WTC11 (cell line): ENCODE measurements around the gene SH3RF2. TPM values are rescaled to one million over a fixed set of nuclear protein-coding genes. Genes with fewer than 3 reads are reported as not detected.

ENCODE experiments used
- ATAC-seq: fragments of 200-7000 bp; cut with Tn5 transposase; 2 replicates; pipeline ENCODE4 v1.10.0; 2021; ENCODE audit warnings: mild to moderate bottlenecking, moderate library complexity
- CTCF ChIA-PET: fragments of 300-600 bp; sonication (Branson Sonifier 250); formaldehyde crosslinking; loops from one replicate; lab custom pipeline; 2021; ENCODE audit warnings: antibody characterized with exemption; lab: Charles Lee
- POLR2A ChIA-PET: fragments of 350-600 bp; sonication (Branson Sonifier 250); formaldehyde crosslinking; loops from one replicate; lab custom pipeline; 2021; ENCODE audit warnings: antibody characterized with exemption; lab: Charles Lee
- DNase-seq: peaks from one replicate; pipeline ENCODE4 v3.0.0; 2021; ENCODE audit warnings: low spot score
- H3K27ac Mint-ChIP-seq: 2 replicates; pipeline ENCODE4 v1.8.0; 2021; ENCODE audit warnings: mixed read lengths
- H3K27me3 Mint-ChIP-seq: 2 replicates; pipeline ENCODE4 v1.8.0; 2021; ENCODE audit warnings: low read depth, mild to moderate bottlenecking, moderate library complexity, mixed read lengths
- H3K36me3 Mint-ChIP-seq: 2 replicates; pipeline ENCODE4 v1.8.0; 2021; ENCODE audit warnings: mixed read lengths
- H3K4me1 Mint-ChIP-seq: 2 replicates; pipeline ENCODE4 v1.8.0; 2022; ENCODE audit warnings: mixed read lengths
- H3K4me3 Mint-ChIP-seq: 2 replicates; pipeline ENCODE4 v1.8.0; 2021; ENCODE audit warnings: mild to moderate bottlenecking, moderate library complexity, mixed read lengths
- H3K9me3 Mint-ChIP-seq: 2 replicates; pipeline ENCODE4 v1.8.0; 2021; ENCODE audit warnings: mixed read lengths
- ARID4B ChIP-seq: sonication (generic); formaldehyde crosslinking; IDR thresholded peaks from 2 replicates; pipeline ENCODE4 v1.8.0; 2023; ENCODE audit warnings: missing genetic modification reagents, mild to moderate bottlenecking, borderline replicate concordance
- ATF3 ChIP-seq: sonication (generic); formaldehyde crosslinking; conservative IDR thresholded peaks from 2 replicates; pipeline ENCODE4 v1.8.1; 2022; ENCODE audit warnings: mild to moderate bottlenecking, missing genetic modification reagents
- CREM ChIP-seq: sonication (generic); formaldehyde crosslinking; IDR thresholded peaks from 2 replicates; pipeline ENCODE4 v1.8.1; 2022; ENCODE audit warnings: mild to moderate bottlenecking, missing genetic modification reagents, moderate library complexity
- E2F4 ChIP-seq: sonication (generic); formaldehyde crosslinking; IDR thresholded peaks from 2 replicates; pipeline ENCODE4 v1.8.1; 2022; ENCODE audit warnings: low read depth, mild to moderate bottlenecking, moderate library complexity, missing genetic modification reagents, borderline replicate concordance
- GABPB1 ChIP-seq: sonication (generic); formaldehyde crosslinking; IDR thresholded peaks from 2 replicates; pipeline ENCODE4 v1.8.1; 2023; ENCODE audit warnings: mild to moderate bottlenecking, missing genetic modification reagents
- GRHL2 ChIP-seq: fragments of 250-450 bp; sonication (Bioruptor Pico); IDR thresholded peaks from 2 replicates; pipeline ENCODE4 v1.8.0; 2022; ENCODE audit warnings: mild to moderate bottlenecking, moderate library complexity; ENCODE audit not compliant: insufficient replicate concordance, severe bottlenecking
- MYBL2 ChIP-seq: sonication (generic); formaldehyde crosslinking; IDR thresholded peaks from 2 replicates; pipeline ENCODE4 v1.8.1; 2023; ENCODE audit warnings: mild to moderate bottlenecking, moderate library complexity, missing genetic modification reagents
- RELA ChIP-seq: sonication (generic); formaldehyde crosslinking; IDR thresholded peaks from 2 replicates; pipeline ENCODE4 v1.8.1; 2022; ENCODE audit warnings: missing genetic modification reagents, mild to moderate bottlenecking, borderline replicate concordance
- SMAD4 ChIP-seq: sonication (generic); formaldehyde crosslinking; IDR thresholded peaks from 2 replicates; pipeline ENCODE4 v1.8.0; 2022; ENCODE audit warnings: mild to moderate bottlenecking, missing genetic modification reagents
- SOX15 ChIP-seq: fragments of 250-450 bp; sonication (Bioruptor Pico); IDR thresholded peaks from 2 replicates; pipeline ENCODE4 v1.9.0; 2021; ENCODE audit warnings: mild to moderate bottlenecking
- total RNA-seq: library from RNA; stranded (reverse); gene quantifications from 3 replicates; pipeline ENCODE4 v1.2.3, GENCODE V29; 2021
- TF ChIP-seq, protein P1 (sequence below): sonication (generic); formaldehyde crosslinking; IDR thresholded peaks from 2 replicates; pipeline ENCODE4 v1.8.0; 2023; ENCODE audit warnings: mild to moderate bottlenecking, missing genetic modification reagents
- TF ChIP-seq, protein P2 (sequence below): fragments of 200-600 bp; IDR thresholded peaks from 2 replicates; pipeline ENCODE4 v1.8.0; 2022; ENCODE audit warnings: antibody characterized with exemption

SH3RF2 gene
- total RNA-seq, 1 experiment from 2014 or later, result 0.83 TPM

GRCh38 chr5:145978708-145979107, 42.3 kb downstream of the SH3RF2 start (continued):
- TF ChIP-seq, protein P1, sequence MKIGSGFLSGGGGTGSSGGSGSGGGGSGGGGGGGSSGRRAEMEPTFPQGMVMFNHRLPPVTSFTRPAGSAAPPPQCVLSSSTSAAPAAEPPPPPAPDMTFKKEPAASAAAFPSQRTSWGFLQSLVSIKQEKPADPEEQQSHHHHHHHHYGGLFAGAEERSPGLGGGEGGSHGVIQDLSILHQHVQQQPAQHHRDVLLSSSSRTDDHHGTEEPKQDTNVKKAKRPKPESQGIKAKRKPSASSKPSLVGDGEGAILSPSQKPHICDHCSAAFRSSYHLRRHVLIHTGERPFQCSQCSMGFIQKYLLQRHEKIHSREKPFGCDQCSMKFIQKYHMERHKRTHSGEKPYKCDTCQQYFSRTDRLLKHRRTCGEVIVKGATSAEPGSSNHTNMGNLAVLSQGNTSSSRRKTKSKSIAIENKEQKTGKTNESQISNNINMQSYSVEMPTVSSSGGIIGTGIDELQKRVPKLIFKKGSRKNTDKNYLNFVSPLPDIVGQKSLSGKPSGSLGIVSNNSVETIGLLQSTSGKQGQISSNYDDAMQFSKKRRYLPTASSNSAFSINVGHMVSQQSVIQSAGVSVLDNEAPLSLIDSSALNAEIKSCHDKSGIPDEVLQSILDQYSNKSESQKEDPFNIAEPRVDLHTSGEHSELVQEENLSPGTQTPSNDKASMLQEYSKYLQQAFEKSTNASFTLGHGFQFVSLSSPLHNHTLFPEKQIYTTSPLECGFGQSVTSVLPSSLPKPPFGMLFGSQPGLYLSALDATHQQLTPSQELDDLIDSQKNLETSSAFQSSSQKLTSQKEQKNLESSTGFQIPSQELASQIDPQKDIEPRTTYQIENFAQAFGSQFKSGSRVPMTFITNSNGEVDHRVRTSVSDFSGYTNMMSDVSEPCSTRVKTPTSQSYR (CRISPR knock-in tag), result no peak
- TF ChIP-seq RELA (no peak), E2F4 (CRISPR knock-in tag) (no peak), ATF3 (CRISPR knock-in tag) (no peak), ARID4B (CRISPR knock-in tag) (no peak), SOX15 (CRISPR knock-in tag) (no peak), MYBL2 (no peak), CREM (CRISPR knock-in tag) (no peak), SMAD4 (CRISPR knock-in tag) (no peak)
- TF ChIP-seq, all 79 proteins: peak for 0

DNA sequence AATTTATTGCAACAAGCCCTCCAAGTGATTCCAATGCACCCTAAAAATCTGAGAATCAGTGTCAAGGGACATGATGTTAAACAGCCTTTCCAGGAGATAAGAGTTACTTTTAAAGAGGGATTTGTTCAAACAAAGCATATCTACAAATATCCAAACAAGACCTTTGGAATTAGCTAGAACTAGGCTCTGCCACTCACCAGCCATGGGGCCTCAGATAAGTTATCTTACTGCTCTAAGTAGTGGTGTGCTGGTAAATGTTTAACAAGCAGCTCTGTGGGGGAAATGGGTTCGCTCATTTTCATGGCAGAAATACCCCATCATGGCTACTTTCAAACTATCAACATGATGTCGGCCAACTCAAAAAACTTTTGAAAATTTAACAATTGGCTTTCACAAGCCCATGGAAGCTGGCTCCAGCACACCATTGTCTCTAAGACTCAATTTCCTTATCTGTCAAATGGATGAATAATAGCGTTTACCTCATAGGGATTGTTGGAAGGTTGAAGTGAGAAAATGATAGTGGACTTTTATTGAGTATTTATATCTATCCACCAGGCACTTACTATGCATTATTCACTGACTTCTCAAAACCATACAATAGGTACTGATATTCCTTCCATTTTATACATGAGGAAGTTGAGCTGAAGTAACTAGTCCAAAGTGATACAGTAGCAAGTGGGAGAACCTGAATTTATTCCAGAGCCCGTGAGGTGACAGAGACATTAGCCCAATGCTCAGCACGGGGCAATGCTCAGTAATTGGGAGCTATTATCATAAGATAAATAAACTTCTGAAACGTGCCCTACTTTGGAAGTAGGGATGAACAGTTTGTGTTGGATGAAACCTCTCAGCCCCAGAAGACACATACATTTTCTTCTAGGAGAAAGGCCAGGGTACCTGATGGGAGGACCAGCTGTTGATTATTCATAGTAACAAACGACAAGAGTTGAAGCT, 43.2 kb downstream of the SH3RF2 start:
- POLR2A ChIA-PET, result no interaction called here
- Mint-ChIP-seq H3K36me3 (no peaks in the 10 kb centered on the region), H3K4me1 (peaks cover 9% of the 10 kb centered on the region), H3K27ac (no peak overlapping the region), H3K9me3 (peaks cover 1% of the 10 kb centered on the region), H3K4me3 (no peak overlapping the region), H3K27me3 (no peaks in the 10 kb centered on the region)
- TF ChIP-seq SMAD4 (CRISPR knock-in tag) (no peak), GABPB1 (peak; percentile 63)
- ATAC-seq (no peak), DNase-seq (no peak)
- CTCF ChIA-PET, result interaction anchor here (1.0 to 1.9 kb wide), 8 partner anchors 8 to 298 kb away, joined by 3 to 20 read pairs (median 4); partner anchors contain the start of gene PRELID2

DNA sequence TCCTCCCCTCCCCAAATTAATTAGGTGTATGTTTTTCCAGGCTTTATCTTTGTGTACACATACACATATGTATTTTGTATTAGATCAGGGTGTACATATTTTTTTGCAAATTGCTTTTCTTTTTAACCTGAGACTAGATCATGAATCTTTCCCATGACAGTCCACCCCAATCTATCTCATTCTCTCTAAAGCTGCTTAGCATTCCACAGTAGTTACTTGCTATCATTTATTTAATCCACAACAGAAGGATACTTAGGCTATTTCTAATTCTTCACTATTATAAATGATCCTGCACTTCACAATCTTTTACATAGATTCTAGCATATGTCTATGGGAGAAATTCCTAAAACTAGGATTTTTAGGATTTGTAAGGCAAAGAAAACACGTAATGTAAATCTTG, 43.9 kb downstream of the SH3RF2 start:
- Mint-ChIP-seq H3K4me1 (peaks cover 9% of the 10 kb centered on the region), H3K4me3 (no peak overlapping the region), H3K36me3 (no peaks in the 10 kb centered on the region), H3K27ac (no peak overlapping the region), H3K27me3 (no peaks in the 10 kb centered on the region), H3K9me3 (no peaks in the 10 kb centered on the region)
- CTCF ChIA-PET, result interaction anchor here (0.9 to 1.9 kb wide), 12 partner anchors 9 to 299 kb away, joined by 3 to 20 read pairs (median 4); partner anchors contain the start of genes PRELID2 and SH3RF2
- ATAC-seq (no peak), DNase-seq (no peak)
- TF ChIP-seq RELA (no peak), GRHL2 (CRISPR knock-in tag) (no peak)
- TF ChIP-seq, protein P2, sequence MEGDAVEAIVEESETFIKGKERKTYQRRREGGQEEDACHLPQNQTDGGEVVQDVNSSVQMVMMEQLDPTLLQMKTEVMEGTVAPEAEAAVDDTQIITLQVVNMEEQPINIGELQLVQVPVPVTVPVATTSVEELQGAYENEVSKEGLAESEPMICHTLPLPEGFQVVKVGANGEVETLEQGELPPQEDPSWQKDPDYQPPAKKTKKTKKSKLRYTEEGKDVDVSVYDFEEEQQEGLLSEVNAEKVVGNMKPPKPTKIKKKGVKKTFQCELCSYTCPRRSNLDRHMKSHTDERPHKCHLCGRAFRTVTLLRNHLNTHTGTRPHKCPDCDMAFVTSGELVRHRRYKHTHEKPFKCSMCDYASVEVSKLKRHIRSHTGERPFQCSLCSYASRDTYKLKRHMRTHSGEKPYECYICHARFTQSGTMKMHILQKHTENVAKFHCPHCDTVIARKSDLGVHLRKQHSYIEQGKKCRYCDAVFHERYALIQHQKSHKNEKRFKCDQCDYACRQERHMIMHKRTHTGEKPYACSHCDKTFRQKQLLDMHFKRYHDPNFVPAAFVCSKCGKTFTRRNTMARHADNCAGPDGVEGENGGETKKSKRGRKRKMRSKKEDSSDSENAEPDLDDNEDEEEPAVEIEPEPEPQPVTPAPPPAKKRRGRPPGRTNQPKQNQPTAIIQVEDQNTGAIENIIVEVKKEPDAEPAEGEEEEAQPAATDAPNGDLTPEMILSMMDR, result no peak
- POLR2A ChIA-PET, result no interaction called here
